Cerebellar cortex (tissue), 1 donor: ENCODE data around the gene UFSP2.
"Not testable (repeated sequence)": the region's sequence is repeated elsewhere in the genome, so short reads cannot be mapped to it uniquely, and the experiment has no call there.

Experiments
- DNase-seq: peaks from one replicate; pipeline ENCODE4 v3.0.0-alpha.2; 2015; ENCODE audit warnings: low spot score

UFSP2 gene

DNA sequence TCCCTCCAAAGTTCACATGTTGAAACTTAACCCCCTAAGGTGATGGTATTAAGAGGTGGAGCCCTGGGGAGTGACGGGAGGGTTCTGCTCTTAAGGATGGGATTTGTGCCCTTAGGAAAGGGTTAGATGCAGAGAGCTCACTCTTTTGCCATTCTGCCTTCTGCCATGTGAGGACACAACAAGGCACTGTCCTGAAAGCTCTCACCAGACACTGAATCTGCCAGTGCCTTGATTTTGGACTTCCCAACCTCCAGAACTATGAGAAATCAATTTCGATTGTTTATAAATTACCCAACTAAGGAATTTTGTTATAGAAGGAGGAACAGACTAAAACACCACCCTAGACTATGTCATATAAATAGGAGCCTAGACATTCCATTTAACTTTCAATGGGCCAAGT lies 41.7 kb downstream of the UFSP2 start:
- DNase-seq, result no peak

DNA sequence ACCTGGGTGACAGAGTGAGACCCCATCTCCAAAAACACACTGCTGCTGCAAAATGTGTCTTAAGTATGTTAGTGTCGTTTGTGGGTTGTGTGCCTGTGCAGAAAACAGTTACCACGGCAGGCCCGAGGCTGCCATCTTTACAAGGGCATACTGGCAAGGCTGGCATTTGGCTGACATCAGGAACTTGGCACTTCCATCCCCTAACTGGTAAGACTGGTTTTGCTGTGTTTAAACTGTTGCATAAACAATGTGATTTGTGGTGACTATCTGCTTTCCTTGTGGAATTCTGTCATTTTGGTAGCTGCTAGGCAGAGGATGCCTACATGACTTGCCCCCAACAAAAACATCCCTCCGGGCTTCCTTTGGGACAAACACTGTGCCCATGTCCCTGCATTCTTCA lies 42.3 kb downstream of the UFSP2 start:
- no peak for DNase-seq

DNA sequence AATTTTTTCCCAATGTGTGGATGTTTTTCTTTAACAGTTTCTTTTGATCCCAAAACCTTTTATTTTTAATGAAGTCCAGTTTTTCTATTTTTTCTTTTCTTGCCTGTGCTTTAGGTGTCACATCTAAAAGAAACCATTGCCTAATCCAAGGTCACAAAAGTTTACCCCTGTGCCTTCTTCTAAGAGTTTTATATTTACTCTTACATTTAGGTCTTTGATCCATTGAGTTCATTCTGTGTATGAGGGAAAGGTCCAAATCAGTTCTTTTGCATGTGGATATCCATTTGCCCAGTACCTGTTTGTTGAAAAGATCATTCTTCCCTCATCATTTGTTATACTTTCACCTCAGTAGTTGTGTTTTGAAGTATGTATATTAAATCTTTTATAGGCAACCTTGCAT lies 43.0 kb downstream of the UFSP2 start:
- DNase-seq, result no peak

DNA sequence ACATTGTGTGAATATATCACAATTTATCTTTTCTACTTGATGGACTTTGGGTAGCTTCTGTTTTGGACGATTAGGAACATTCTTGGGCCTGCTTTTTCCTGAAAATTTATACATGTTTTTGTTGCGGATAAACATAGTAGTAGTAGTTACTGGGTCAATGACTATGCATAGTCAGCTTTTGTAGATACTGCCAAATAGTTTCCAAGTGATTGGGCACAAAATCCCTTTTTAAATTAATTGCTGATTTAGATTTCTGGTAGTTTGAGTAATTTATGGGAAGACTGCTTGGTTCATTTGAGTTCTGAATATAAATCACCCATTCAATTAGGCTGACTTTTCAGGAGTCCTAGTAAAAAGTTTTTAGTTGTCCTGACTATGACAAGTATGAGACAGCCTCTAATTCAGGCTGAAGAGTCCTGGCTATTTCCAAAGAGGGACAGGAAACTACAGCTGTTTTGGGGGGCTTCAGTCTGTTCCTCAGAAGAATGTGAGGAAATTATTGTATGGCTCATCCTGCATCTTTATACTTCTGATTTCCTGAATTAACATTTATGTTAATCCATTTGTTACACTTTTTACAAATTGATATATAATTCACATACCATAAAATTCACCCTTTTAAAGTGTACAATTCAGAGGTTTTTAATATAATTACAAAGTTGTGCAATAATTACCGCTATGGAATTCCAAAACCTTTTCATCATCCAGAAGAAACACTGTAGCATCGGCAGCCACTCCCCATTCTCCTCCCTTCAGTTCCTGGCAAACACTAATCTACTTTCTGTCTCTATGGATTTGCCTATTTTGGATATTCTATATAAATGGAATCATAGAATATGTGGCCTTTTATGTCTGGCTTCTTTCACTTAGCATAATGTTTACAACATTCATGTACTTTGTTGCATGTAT lies 44.2 kb downstream of the UFSP2 start:
- no peak for DNase-seq

DNA sequence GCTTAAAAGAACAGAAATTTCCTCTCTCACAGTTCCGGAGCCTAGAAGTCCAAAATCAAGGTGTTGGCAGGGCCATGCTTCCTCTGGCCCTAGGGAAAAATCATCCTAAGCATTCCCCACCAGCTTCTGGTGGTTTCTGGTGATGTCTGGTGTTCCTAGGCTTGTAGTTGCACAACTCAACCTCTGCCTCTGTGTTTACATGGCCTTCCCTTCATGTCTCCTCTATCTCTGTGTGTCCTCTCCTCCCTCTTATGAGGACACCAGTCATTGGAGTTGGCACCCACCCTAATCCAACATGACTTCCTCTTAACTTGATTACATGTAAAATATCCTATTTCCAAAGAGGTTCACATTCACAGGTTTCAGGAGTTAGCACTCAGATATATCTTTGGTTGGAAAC lies 45.4 kb downstream of the UFSP2 start:
- DNase-seq, result no peak

DNA sequence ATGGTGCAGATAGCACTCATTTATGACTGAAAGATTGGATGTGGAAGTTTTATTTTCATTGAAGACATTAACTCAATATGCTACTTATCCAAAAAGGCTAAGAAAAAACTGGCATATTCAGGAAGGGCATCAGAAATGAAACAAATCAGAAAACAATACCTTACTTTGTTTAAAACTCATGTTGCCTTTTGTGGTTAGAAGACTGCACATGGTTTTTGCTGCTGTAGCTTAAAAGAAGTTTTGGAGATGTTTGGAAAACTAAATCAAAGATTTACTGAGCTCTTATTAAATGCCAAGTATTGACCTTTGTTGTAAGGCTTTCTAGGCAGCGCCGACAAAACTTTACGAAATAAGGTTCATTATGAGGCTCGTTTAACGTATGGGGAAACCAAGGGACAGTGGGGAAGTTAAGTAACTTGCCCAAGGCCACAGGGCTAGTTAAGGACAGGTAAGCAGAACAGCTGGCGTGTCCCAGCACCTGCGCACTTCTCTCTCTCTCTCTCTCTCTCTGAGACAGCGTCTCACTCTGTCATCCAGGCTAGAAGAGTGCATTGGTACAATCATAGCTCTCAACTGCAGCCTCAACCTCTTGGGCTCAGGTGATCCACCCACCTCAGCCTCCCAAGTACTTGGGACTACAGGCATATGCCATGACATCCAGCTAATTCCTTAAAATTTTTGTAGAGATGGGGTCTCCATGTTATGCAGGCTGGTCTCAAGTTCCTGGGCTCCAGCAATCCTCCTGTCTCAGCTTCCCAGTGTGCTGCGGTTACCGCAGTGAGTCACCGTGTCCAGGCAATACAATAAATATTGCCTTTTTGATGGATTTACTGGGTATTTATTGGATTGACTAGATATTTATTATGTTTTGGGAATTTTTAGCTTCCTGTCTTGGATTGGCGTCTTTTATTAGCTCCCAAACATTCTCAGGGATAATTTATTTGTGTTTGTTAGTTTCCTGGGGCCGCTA lies 46.2 kb downstream of the UFSP2 start:
- no peak for DNase-seq

DNA sequence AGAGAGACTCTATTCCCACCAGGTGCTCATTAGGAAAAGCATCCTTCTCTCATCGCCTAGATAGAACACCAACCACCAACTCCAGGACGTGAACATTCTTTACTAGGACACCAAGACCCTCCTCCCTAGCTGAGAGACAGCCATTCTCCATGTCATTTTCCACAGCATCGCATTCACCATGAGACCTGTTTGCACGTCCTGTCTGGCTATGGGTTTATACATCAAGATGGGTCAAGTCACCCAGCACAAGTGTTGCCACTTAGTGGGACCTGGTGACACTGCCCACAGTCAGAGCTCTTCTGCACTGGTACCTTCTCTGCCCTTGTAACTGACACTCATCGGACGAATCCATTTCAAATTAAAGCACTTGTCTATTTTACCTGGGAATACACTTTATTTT lies 47.5 kb downstream of the UFSP2 start:
- no peak for DNase-seq

DNA sequence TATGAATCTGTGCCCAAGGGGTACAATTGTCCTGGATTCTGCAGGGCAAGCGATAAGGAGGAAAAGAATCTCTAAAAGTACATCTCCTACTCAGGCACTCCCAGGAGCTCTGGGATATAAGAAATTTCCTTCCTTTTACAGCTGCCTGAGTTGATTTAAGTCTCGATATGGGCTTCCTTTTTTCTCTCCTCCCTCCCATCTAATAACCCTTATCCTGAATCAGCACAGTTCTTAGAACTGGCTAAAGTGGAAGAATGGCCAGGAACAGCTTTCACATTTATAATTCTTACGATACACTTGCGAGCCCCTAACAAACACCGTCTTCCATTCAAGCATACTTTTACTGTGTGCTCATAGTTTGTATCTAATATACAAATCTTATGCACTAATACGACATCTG lies 51.2 kb downstream of the UFSP2 start:
- no peak for DNase-seq

DNA sequence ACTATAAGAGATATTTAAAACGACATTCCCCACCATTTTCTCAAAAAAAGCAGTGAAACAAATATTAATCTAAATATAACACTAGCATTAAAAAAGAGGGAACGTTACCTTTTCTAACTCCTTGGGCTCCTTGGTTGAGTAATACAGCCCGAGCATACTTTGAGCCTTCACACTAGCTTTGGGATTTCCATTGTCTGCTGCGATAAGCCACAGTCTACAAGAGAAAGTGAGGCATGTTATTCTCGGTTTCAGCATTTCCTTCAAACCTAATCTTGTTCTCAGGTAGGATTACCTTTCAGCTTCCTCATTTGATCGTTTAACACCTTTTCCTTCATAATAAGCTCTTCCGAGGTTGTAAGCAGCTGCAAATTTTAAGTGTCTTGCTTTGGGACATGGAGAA lies 51.7 kb downstream of the UFSP2 start:
- DNase-seq, result no peak

DNA sequence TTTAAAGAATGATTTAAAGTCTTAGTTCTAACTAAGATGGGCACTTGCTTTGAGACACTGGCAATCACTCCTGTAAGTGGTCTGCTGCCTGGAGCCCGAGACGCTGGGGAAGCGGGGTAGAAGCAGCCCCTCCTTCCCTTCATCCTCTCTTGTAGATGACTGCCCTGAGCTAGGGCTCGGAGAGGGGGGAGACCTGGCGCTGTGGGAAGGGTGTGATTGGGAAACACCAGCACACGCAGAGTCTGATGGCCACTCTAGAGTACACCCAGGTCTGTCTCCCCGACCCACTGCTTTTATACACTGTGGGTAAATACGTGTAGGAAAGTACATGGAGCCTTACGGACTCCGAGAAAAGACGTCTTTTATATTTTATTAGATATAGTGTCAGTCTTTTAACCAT lies 54.1 kb downstream of the UFSP2 start:
- DNase-seq, result no peak

DNA sequence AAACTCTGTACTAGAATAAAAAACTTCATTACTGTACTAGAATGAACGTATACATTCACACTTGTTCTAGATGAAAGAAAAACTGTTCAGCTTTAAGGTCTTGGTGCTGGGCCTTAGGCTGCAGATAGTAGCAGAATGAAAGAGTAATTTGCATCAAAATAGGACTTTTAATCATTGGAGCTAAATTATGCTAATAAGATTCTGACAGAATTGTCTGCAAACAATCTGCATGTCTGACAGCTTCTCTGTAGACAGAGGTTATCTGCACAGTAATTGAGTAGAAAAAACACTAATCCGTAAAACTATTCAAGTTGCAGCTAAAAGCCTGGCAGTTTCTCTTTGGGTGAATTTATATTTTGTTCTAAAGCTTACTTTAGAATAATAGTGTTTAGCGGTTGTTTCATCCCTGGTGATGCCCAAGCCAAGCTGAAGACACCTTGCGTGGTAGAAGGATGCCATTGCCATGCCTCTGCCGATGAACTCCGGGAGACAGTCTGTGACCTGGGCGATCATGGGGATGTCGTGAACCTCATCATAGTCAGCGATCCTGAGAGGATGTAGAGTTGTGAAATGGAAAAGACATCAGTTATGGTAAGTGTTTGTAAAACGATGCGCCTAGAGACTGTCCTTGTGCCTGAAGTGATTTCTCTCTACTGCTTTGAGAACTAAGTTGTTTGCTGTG lies 55.4 kb downstream of the UFSP2 start:
- DNase-seq, result no peak

DNA sequence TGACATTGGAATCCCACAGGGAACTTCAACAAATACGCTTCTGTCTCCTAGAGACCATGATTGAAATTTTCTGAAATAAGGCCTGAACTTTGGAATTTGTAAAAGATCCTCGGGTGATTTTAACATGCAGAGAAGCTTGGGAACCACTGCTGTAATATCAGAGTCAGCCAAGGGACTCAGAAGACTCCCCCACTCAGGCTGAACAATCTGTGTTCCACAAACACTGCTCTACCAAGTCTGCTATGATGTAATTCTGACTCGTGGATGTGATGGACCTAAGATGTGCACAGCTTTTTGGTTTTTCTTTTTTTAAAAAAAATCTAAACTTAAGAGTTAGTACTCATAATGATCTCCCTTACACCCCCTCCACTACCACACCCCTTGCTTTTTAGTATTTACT lies 56.0 kb downstream of the UFSP2 start:
- no peak for DNase-seq

DNA sequence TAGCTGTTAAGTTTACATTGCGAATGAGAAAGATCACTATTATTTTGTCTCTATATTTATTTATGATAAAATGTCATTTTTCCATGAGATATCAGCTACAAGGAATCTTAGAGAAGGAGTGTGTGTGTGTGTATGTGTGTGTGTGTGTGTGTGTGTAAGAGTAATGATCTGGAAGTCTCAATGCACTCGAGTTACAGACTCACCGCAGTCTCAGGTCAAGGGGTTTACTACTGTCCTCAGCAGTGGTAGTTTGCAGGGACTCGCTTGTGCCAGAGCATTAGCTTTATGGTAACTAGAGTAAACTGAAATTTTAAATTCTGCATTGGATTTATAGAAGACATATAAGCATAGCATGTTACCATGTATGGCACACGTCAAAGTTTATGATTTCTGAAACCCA lies 60.9 kb downstream of the UFSP2 start:
- DNase-seq, result no peak

DNA sequence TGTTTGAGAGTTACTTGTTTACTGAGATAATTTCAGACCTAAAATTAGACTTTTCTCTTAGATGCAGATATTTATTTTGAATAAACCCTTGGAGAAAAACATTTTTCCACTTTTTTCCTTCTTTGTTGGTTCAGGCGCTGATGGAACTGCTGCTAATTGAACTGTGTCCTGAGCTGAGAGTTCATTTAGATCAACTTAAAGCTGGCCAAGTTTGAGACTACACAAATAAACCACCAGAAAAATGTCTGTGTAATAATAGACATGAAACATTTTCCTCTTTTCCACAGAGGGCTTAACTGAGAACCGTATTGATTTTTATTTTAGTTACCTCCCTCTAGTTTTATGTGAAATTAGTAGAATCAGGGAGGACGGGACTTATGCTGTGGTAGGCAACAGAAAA lies 62.5 kb downstream of the UFSP2 start:
- DNase-seq, result no peak

DNA sequence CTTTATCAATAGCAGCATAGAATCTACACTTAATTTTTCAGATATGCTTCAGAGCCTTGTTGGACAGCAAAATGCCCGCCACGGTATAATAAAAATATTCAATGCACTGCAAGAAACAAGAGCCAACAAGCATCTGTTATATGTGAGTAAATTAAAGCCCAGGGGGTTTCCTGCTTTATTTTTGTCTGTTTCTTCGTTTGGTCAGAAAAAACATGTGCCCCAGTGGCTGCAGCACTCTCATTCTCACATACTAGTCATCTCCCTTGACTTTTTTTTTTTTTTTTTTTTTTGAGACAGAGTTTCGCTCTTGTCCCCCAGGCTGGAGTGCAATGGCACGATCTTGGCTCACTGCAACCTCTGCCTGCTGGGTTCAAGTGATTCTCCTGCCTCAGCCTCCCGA lies 63.2 kb downstream of the UFSP2 start:
- not testable (repeated sequence) for DNase-seq

DNA sequence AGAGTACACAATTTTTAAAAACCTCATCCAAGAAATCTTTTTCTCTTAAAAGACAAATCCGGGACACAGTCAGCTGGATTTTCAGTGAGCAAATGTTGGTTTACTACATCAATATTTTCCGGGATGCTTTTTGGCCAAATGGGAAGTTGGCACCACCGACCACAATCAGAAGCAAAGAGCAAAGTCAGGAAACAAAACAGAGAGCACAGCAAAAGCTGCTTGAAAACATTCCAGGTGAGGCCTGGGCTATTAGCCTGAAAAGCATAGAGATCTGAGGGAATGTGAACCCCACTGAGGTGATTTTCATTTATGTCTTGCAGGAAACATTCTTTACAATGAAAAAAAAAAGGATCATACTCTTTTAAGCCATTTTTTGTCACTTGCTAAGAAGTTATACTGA lies 63.9 kb downstream of the UFSP2 start:
- DNase-seq, result no peak

DNA sequence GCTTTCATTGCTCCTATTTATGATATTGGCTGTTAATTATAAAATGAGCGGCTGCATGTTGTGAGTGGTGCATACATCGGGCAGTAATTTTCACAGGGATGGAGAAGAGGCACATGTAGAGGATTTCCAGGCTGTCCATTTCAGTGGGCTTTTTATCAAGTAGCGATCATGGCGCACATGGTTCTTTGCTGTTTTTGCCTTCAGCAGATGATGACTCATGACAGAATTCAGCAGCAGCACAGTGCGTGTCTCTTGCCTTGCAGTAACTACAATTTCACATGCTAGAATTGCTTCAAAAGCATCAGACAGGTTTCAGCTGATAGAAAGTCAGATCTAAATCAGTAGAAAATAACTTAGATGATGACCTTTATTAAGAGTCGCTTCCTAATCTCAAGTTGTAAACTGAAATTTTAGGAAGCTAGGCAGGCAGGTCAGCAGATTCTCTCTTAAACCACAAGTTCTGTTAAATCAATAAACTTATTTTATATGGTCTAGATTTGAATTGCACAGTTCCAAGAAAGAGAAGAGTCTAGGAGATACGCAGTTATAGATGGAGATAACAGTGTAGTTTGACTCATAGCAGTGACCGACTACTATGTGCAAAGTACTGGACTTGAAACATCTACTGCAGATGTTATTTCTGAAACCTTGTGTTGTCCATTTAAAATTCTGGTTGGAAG lies 65.9 kb downstream of the UFSP2 start:
- DNase-seq, result no peak

DNA sequence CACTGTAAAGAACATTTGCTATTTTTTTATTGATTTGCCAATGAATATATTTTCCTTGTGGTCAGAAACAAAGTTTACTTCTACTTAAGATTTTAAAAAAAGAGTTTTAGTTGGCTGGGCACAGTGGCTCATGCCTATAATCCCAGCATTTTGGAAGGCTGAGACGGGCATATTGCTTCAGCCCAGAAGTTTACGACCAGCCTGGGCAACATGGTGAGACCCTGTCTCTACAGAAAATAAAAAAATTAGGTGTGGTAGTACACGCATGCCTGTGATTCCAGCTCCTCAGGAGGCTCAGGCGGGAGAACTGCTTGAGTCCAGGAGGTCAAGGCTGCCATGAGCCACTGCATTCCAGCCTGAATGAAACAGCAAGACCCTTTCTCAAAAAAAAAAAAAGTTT lies 66.8 kb downstream of the UFSP2 start:
- DNase-seq, result no peak

DNA sequence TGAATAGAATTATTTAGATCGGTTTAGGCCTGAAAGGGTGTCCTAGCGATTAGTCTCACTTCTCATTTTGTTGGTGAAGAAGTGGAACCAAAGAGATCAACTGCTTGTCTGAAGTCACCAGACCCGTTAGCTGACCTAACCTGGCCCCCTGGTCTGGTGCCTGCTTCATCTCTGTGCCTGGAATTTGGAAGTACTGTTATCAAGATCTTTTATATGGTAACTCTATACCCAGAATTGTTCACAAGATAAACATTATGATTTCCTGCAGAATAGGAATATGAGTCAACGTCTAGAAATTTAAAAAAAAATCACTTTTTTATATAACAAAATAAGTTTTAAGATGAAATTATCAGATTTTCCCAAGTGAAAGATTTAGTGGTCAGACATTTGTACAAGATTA lies 67.2 kb downstream of the UFSP2 start:
- no peak for DNase-seq

DNA sequence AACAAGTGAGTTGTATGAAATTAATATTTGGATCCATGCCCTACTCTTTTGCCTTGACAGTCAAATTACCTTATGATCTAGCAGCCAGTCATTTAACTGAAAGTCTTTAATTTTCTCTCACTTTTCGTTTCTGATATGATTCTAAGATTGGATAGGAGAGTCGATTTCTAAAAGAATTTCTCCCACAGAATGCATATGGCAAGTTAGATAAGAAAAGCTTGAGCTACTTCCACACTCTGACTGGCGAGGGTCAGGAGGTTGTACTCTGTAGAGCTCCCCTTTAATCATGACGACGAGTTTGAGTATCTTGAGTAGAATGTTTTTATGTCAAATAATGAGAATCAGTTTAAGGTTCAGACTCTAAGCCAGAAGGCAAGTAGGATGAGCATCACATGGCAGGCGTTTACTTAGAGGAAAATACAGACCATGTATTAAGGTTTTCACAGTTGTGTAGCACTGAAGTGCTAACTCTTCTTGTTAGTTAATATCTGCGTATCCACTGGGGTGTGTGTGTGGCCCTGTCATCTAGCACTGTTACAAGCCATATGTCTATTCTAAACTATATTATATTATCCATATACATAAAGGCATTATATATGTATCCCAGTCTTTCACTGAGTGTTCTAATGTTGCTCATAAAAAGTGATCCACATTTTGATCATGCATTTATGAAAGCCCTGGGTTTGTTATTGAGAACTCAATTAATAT lies 67.9 kb downstream of the UFSP2 start:
- no peak for DNase-seq

DNA sequence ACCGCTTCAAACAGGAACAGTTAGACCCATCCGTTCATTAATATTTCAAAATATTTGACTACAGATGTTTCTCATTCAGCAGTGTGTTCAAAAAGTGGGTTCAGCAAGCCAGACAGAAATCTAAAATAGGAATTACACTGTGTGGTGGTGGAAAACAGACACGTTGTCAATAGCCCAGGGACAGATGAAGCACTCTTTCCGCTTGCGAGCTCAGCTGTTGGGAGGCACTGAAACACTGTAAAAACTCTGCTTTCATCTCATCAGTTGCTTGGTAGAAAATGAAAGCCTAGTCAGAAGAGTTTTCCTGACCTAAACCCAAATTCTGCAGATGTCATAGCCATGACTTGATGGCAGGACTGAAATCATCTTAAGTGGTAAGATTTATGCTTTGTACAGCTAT lies 68.6 kb downstream of the UFSP2 start:
- no peak for DNase-seq
